PC-9 (cell line): Measurements from ENCODE around the gene WDR27.

Experiments used
- CTCF ChIP-seq: fragments of 200-600 bp; sonication (generic); conservative IDR thresholded peaks from 2 replicates; pipeline ENCODE4 v1.6.1; 2017; ENCODE audit warnings: mixed run types, antibody characterized with exemption, mild to moderate bottlenecking, moderate library complexity
- EZH2 ChIP-seq: fragments of 200-600 bp; sonication (generic); IDR thresholded peaks from 2 replicates; pipeline ENCODE4 v1.8.0; 2017; ENCODE audit warnings: antibody characterized with exemption, low read depth

- TF ChIP-seq CTCF (no peak), EZH2 (no peak)
Observed at GRCh38 chr6:169627736-169628607, 73.9 kb downstream of the WDR27 start.
